Trophoblast cell (in vitro differentiated cells and primary cell): ENCODE measurements around the gene TK2.

Experiments
- DNase-seq, 2 donors: peaks; one replicate each; pipeline ENCODE4 v3.0.0-alpha.2; 2016
- H2AFZ ChIP-seq: 2 replicates; pipeline ENCODE4 v1.6.1; 2013; ENCODE audit warnings: low read length, moderate library complexity, mild to moderate bottlenecking; ENCODE audit not compliant: insufficient read depth, poor library complexity
- H2AK5ac ChIP-seq: 2 replicates; pipeline ENCODE4 v1.6.1; 2013; ENCODE audit warnings: mild to moderate bottlenecking, low read length
- H2BK120ac ChIP-seq: 2 replicates; pipeline ENCODE4 v1.6.1; 2013; ENCODE audit warnings: low read length, mild to moderate bottlenecking, moderate library complexity; ENCODE audit not compliant: insufficient read depth, poor library complexity
- H2BK12ac ChIP-seq: 2 replicates; pipeline ENCODE4 v1.6.1; 2013; ENCODE audit warnings: mild to moderate bottlenecking, low read length, moderate library complexity
- H2BK5ac ChIP-seq: 2 replicates; pipeline ENCODE4 v1.6.1; 2013; ENCODE audit warnings: low read length, low read depth, moderate library complexity, mild to moderate bottlenecking; ENCODE audit not compliant: poor library complexity
- H3K14ac ChIP-seq: 2 replicates; pipeline ENCODE4 v1.6.1; 2013; ENCODE audit warnings: mild to moderate bottlenecking, low read length
- H3K18ac ChIP-seq: 2 replicates; pipeline ENCODE4 v1.6.1; 2013; ENCODE audit warnings: mild to moderate bottlenecking, low read length
- H3K23ac ChIP-seq: 2 replicates; pipeline ENCODE4 v1.6.1; 2013; ENCODE audit warnings: low read length
- H3K27ac ChIP-seq: 2 replicates; pipeline ENCODE4 v1.5.1; 2013; ENCODE audit warnings: low read depth, mild to moderate bottlenecking, inconsistent platforms, low read length, moderate library complexity
- H3K27me3 ChIP-seq: 2 replicates; pipeline ENCODE4 v1.6.1; 2013; ENCODE audit warnings: inconsistent platforms, mild to moderate bottlenecking, low read length, moderate library complexity; ENCODE audit not compliant: insufficient read depth
- H3K36me3 ChIP-seq, 2 experiments: 1 replicate in 1 of 2; 2 replicates in 1 of 2; pipeline ENCODE4 v1.6.1; 2013; ENCODE audit warnings: low read length in 2 of 2, mild to moderate bottlenecking in 2 of 2, moderate library complexity in 1 of 2; ENCODE audit not compliant: insufficient read depth in 2 of 2, control insufficient read depth in 1 of 2
- H3K4ac ChIP-seq: 2 replicates; pipeline ENCODE4 v1.6.1; 2013; ENCODE audit warnings: low read depth, mild to moderate bottlenecking, low read length, moderate library complexity
- H3K4me1 ChIP-seq, 2 experiments: 1 replicate in 1 of 2; 2 replicates in 1 of 2; pipeline ENCODE4 v1.6.1; 2013; ENCODE audit warnings: low read length in 2 of 2, mild to moderate bottlenecking in 2 of 2, moderate library complexity in 1 of 2; ENCODE audit not compliant: insufficient read depth in 2 of 2, control insufficient read depth in 1 of 2
- H3K4me2 ChIP-seq: 2 replicates; pipeline ENCODE4 v1.6.1; 2013; ENCODE audit warnings: inconsistent platforms, mild to moderate bottlenecking, low read length, moderate library complexity
- H3K4me3 ChIP-seq: 2 replicates; pipeline ENCODE4 v1.5.1; 2013; ENCODE audit warnings: mild to moderate bottlenecking, low read depth, low read length, inconsistent platforms
- H3K79me1 ChIP-seq: one replicate; pipeline ENCODE4 v1.6.1; 2013; ENCODE audit warnings: low read length
- H3K79me2 ChIP-seq: 2 replicates; pipeline ENCODE4 v1.6.1; 2013; ENCODE audit warnings: low read length, mild to moderate bottlenecking; ENCODE audit not compliant: control insufficient read depth, insufficient read depth, poor library complexity
- H3K9ac ChIP-seq: 2 replicates; pipeline ENCODE4 v1.6.1; 2013; ENCODE audit warnings: mild to moderate bottlenecking, low read length
- H3K9me3 ChIP-seq: 2 replicates; pipeline ENCODE4 v1.6.1; 2013; ENCODE audit warnings: low read depth, mild to moderate bottlenecking, control low read depth, inconsistent platforms, low read length; ENCODE audit not compliant: insufficient read depth
- H4K12ac ChIP-seq: 2 replicates; pipeline ENCODE4 v1.6.1; 2013; ENCODE audit warnings: low read depth, mild to moderate bottlenecking, low read length, moderate library complexity
- H4K8ac ChIP-seq: 2 replicates; pipeline ENCODE4 v1.6.1; 2013; ENCODE audit warnings: low read depth, mild to moderate bottlenecking, low read length, moderate library complexity
- H4K91ac ChIP-seq: one replicate; pipeline ENCODE4 v1.6.1; 2013; ENCODE audit warnings: low read depth, mild to moderate bottlenecking, low read length, moderate library complexity
- WGBS: extraction: QIAGEN DNeasy Blood & Tissue Kit; methylation state at CpG from one replicate; pipeline ENCODE4 v1.1.7; 2013; ENCODE audit warnings: missing lambda C conversion rate; ENCODE audit not compliant: insufficient read length, insufficient coverage; ENCODE audit errors: extremely low coverage; 5-methylcytosine and 5-hydroxymethylcytosine counted together

Gene TK2

DNA sequence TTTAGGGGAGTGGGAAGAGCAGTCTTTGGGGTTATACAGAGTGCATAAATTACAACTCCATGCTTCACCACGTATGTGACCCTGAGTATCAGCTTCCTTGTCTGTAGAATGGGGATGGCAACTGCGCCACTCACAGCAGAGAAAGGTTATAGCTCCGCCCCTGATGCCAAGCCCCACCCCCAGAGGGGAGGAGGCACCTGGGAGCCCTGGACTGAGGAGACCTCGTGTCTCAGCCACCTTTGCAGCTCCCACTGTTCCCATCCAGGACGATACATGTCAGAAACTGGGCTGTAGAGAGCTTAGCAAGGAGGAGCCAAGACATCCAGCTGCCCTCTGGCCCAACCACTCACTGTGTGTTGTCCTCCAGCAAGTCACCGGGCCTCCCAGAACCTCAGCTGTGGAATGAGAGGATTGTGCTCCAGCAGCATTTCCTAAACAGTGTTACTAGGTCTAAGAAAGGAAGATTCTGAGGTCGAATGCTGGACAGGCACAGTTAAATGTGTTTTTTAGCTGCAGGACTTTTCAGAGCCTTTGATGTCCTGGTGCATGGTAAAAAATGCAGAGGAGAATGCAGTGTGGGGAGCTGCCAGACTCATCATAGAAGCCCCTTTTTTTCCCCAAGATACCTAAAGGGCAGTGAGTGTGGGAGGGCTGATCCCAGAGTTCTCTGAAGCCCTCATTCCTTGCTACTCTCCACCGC, 73.4 kb downstream of the TK2 start:
- peak overlapping the region; percentile 7 for H4K8ac ChIP-seq

DNA sequence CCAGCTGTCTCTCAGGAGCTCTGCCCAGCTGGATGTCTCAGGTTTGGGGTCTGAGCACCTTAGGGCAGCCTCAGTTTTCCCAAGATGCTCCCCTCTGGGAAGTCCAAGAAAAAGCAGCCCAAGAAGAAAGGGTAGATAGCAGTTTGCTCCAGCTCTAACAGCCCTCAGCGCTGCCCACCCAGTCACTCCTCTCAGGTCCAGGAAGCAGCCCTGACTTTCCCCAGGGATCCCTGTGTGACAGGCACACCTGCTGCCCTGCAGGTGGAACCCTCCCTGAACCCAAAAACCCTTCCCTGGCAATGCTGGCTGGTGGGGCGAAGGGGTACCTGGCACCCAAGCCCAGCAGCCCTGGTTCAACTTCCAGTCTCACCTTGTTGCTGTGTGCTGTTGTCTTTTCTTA, 74.7 kb downstream of the TK2 start:
- Histone ChIP-seq H4K8ac (no peak overlapping the region), H3K4me3 (no peak overlapping the region), H4K91ac (peak overlapping the region; percentile 23), H2BK12ac (no peak overlapping the region), H3K27ac (no peak overlapping the region), H2AFZ (no peak overlapping the region), H3K36me3 (no peaks in the 10 kb centered on the region), H3K27me3 (no peaks in the 10 kb centered on the region), H2BK120ac (no peak overlapping the region), H3K4ac (no peak overlapping the region), H3K79me1 (peaks cover 24% of the 10 kb centered on the region), H3K14ac (no peak overlapping the region), H3K79me2 (peaks cover 3% of the 10 kb centered on the region), H3K4me2 (no peak overlapping the region), H4K12ac (no peak overlapping the region), H3K23ac (no peak overlapping the region), H3K4me1 (peaks cover 25 to 31% of the 10 kb centered on the region in 2 experiments), H3K18ac (no peak overlapping the region), H3K9ac (no peak overlapping the region), H2AK5ac (peak overlapping the region; percentile 59), H2BK5ac (no peak overlapping the region), H3K9me3 (no peaks in the 10 kb centered on the region)
- no CpG with 5 or more reads among the region's 2 CpGs for WGBS
- DNase-seq = no peak

More for the DNA sequence above, 73.4 kb downstream of the TK2 start:
- peak overlapping the region; percentile 22 for H2BK5ac ChIP-seq
- no CpG with 5 or more reads among the region's 8 CpGs for whole genome bisulfite sequencing
- no peak overlapping the region for H3K14ac ChIP-seq
- H2BK12ac ChIP-seq = no peak overlapping the region
- DNase-seq = peak; percentile 97 to 98
- no peaks in the 10 kb centered on the region for H3K27me3 ChIP-seq
- no peak overlapping the region for H3K4me2 ChIP-seq
- no peaks in the 10 kb centered on the region for H3K9me3 ChIP-seq
- H3K79me1 ChIP-seq = peaks cover 35% of the 10 kb centered on the region
- H2AK5ac ChIP-seq = no peak overlapping the region
- H3K36me3 ChIP-seq = no peaks in the 10 kb centered on the region
- H2BK120ac ChIP-seq = peak overlapping the region; percentile 15
- H3K27ac ChIP-seq = peak overlapping the region; percentile 88
- no peak overlapping the region for H3K9ac ChIP-seq
- no peak overlapping the region for H3K4ac ChIP-seq
- H3K23ac ChIP-seq = no peak overlapping the region
- peaks cover 33 to 42% of the 10 kb centered on the region in 2 experiments for H3K4me1 ChIP-seq
- no peak overlapping the region for H3K4me3 ChIP-seq
- H3K18ac ChIP-seq = no peak overlapping the region
- H4K91ac ChIP-seq = peak overlapping the region; percentile 70
- H4K12ac ChIP-seq = no peak overlapping the region
- H3K79me2 ChIP-seq = peaks cover 8% of the 10 kb centered on the region
- no peak overlapping the region for H2AFZ ChIP-seq

DNA sequence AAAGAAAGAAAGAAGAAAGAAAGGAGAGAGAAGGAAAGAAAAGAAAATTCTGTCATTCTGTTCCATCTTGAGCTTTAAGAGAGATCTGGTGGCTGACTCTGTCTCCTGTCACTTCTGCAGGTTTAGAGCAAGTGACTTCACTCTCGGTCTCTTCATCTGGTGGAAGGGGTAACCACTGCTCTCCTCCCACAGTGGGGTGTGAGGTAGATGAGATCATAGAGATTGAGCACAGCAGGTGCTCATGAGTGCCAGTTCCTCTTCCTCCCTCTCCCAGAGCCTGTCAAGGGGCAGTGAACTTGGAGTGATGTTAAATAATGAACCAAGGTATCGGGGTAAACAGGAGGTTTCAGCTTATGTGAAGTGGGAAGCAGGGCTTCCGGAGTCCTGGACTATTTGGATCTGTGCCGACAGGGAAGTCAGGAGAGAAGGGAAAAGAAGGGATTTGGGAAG, 75.1 kb downstream of the TK2 start:
- Histone ChIP-seq H2BK12ac (no peak overlapping the region), H4K8ac (no peak overlapping the region), H4K91ac (no peak overlapping the region), H4K12ac (no peak overlapping the region), H3K79me2 (peaks cover 1% of the 10 kb centered on the region), H3K27me3 (no peaks in the 10 kb centered on the region), H3K36me3 (no peaks in the 10 kb centered on the region), H3K14ac (no peak overlapping the region), H3K4me1 (peaks cover 20 to 26% of the 10 kb centered on the region in 2 experiments), H2AFZ (no peak overlapping the region), H3K9ac (no peak overlapping the region), H3K27ac (no peak overlapping the region), H3K79me1 (peaks cover 20% of the 10 kb centered on the region), H2AK5ac (no peak overlapping the region), H3K4ac (no peak overlapping the region), H3K18ac (no peak overlapping the region), H3K4me3 (no peak overlapping the region), H3K9me3 (no peaks in the 10 kb centered on the region), H3K4me2 (no peak overlapping the region), H2BK5ac (no peak overlapping the region), H3K23ac (no peak overlapping the region), H2BK120ac (no peak overlapping the region)
- no peak for DNase-seq
- WGBS = no CpG with 5 or more reads among the region's 4 CpGs

DNA sequence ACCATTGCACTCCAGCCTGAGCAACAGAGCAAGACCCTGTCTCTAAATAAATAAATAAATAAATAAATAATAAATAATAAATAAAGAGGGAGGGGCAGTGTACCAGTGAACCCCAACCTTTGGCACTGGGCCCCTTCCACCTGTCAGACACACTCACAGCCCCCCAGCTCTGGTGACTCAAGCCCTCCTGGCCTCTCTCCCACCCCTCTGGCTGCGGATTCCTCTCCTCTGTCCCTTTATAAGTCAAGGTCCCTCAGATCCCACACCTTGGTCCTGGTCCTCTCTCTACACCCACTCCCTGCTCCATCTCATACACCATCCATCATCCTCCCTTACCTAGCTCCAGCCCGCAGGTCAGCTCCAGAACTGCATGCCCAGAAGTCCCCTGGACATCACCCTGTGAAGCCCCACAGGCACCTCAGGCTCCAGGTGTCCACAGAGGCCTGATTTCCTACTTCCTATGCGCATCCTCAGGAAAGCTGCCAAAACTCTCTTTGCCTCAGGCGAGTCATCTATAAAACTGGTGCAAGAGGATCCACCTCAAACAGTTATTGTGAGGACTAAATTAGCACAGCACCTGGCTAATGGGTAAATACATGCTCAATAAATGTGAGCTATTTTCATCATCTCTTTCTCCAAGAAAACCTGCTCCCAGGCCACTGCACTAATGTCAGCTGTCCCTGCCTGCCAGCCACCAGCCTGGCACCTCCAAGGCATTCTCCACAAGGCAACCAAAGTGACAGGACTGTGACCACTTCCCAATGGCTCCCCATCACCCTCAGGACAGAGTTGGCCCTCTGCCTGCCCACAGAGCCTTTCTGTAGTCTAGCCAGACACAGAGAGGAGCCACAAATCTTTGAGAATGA, 76.0 kb downstream of the TK2 start:
- Histone ChIP-seq H3K14ac (no peak overlapping the region), H4K12ac (no peak overlapping the region), H3K9me3 (no peaks in the 10 kb centered on the region), H2AK5ac (no peak overlapping the region), H4K91ac (no peak overlapping the region), H2BK5ac (no peak overlapping the region), H3K36me3 (no peaks in the 10 kb centered on the region), H3K27me3 (no peaks in the 10 kb centered on the region), H3K9ac (no peak overlapping the region), H3K27ac (no peak overlapping the region), H3K4me3 (no peak overlapping the region), H3K18ac (no peak overlapping the region), H3K4me2 (no peak overlapping the region), H2BK12ac (no peak overlapping the region), H2AFZ (no peak overlapping the region), H4K8ac (no peak overlapping the region), H3K79me1 (peaks cover 14% of the 10 kb centered on the region), H3K79me2 (no peaks in the 10 kb centered on the region), H3K23ac (no peak overlapping the region), H3K4me1 (peaks cover 12 to 18% of the 10 kb centered on the region in 2 experiments), H3K4ac (no peak overlapping the region), H2BK120ac (no peak overlapping the region)
- no CpG with 5 or more reads among the region's 4 CpGs for WGBS
- DNase-seq = no peak
